ENCODE measurements around the gene NEK4. TPM values are rescaled to one million over a fixed set of nuclear protein-coding genes. Genes with fewer than 3 reads are reported as not detected.

Gene NEK4
- total and polyA plus RNA-seq, 10 of the 15 experiments (the other 5 are each of a cell fraction or from before 2014, with no cell fraction given), result 7.0 to 29.1 (median 16.4) TPM

DNA sequence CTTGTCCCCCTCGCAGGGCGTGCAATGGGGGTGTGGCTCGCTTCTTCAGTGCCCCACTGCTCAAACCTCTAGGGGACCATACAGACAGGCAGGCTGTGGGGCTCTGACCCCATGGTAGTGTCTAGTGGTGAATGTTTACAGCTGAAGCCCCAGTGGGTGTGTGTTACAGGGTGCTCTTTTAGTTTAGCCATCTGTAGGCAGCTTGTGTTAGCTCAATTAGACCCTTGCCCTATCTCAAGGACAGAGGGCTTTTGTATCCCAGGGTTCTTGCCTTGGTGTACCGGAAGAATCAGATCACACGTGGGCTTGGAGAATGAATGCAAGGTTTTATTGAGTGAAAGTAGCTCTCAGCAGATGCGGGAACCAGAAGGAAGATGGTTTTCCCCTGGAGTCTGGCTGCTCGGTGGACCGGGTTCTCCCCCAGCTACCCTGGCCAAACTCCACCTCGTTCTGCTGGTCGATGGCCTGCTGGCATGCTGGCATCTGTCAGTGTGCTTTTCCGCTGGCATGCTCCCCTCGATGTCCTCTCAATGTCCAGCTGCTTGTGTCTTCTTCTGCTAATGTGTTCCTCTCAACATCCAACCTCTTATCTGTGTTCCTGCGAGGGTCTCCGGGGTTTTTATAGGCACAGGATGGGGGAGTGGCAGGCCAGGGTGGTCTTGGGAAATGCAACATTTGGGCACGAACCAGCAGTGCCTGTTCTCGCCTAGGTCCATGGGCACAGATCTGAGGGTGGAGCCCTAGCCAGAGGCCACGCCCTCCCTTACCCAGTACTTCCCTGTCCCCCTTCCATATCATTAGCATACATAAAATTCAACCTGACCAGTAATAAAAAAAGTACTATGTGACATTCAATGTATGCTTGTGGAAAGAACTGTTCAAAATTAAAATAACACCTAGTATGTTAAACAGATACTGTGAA, 58.2 kb downstream of the NEK4 start:
- SMC1A ChIA-PET (ENCODE audit: uncharacterized antibody, unreplicated experiment), result interaction anchor here (1.4 kb wide), 1 partner anchor 25 kb away, joined by 3 read pairs; no protein-coding TSS in a partner anchor
- DNase-seq (ENCODE audit: low read depth, low spot score), result no peak
- no TSS peak for BruUV-seq (replicated peaks)

More for the DNA sequence above, 58.2 kb downstream of the NEK4 start:
- POLR2A ChIA-PET, result interaction anchor here (0.8 kb wide), 1 partner anchor 12 kb away, joined by 3 read pairs; no protein-coding TSS in a partner anchor
- Histone ChIP-seq H2AFZ (ENCODE audit: control insufficient read depth, low read depth, low read length) (no peak overlapping the region), H3K27ac (ENCODE audit: control insufficient read depth, insufficient read depth) (no peak overlapping the region), H3K9ac (ENCODE audit: control insufficient read depth, insufficient read depth, low read length) (no peak overlapping the region), H3K4me2 (ENCODE audit: control insufficient read depth, insufficient read depth) (no peak overlapping the region), H3K4me1 (ENCODE audit: control insufficient read depth, insufficient read depth, low read length) (peaks cover 23% of the 10 kb centered on the region), H3K9me3 (replicated peaks; ENCODE audit: control insufficient read depth, insufficient read depth, low read length) (no peaks in the 10 kb centered on the region; the same call in 1 of the 3 replicates), H3K79me2 (ENCODE audit: control insufficient read depth, insufficient read depth, low read length) (peaks cover 9% of the 10 kb centered on the region), H3K36me3 (ENCODE audit: control insufficient read depth in 2 of 2, insufficient read depth in 2 of 2, low read length in 1 of 2) (peaks cover 3 to 14% of the 10 kb centered on the region in 2 experiments), H3K27me3 (replicated peaks in 1 of 2; ENCODE audit: control insufficient read depth in 2 of 2, insufficient read depth in 2 of 2, low read length in 1 of 2) (no peaks in the 10 kb centered on the region), H3K4me3 (no peak overlapping the region), H4K20me1 (ENCODE audit: control insufficient read depth, insufficient read depth) (no peaks in the 10 kb centered on the region)
- in situ Hi-C loops (cut with MboI), result no loop called here
- intact Hi-C loops (cut with micrococcal nuclease; ENCODE audit: unreplicated experiment), result no loop called here
- TF ChIP-seq RAD21 (IDR thresholded peaks at IDR 0.05; ENCODE audit: insufficient read depth, low read depth, low read length), result no peak
- TF ChIP-seq ZSCAN29 (IDR thresholded peaks at IDR 0.05), result no peak
- no peak for TF ChIP-seq POU2F2 (IDR thresholded peaks at IDR 0.05; ENCODE audit: borderline replicate concordance, low read depth, low read length)
- TF ChIP-seq EGR1 (IDR thresholded peaks at IDR 0.05; ENCODE audit: borderline replicate concordance in 1 of 2, low read depth in 2 of 2, low read length in 2 of 2), result no peak
- TF ChIP-seq, protein P1, sequence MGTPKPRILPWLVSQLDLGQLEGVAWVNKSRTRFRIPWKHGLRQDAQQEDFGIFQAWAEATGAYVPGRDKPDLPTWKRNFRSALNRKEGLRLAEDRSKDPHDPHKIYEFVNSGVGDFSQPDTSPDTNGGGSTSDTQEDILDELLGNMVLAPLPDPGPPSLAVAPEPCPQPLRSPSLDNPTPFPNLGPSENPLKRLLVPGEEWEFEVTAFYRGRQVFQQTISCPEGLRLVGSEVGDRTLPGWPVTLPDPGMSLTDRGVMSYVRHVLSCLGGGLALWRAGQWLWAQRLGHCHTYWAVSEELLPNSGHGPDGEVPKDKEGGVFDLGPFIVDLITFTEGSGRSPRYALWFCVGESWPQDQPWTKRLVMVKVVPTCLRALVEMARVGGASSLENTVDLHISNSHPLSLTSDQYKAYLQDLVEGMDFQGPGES (IDR thresholded peaks at IDR 0.05), result no peak
- no peak for TF ChIP-seq KLF5 (IDR thresholded peaks at IDR 0.05; ENCODE audit: partially characterized antibody)
- no peak for TF ChIP-seq ZNF622 (IDR thresholded peaks at IDR 0.05)
- CTCF ChIA-PET, result interaction anchor here (1.1 kb wide), 1 partner anchor 589 kb away, joined by 4 read pairs; no protein-coding TSS in a partner anchor
- whole genome bisulfite sequencing (ENCODE audit: insufficient coverage, insufficient replicate concordance, low lambda C conversion rate, missing lambda C conversion rate), result 97% methylated on average over 17 of the region's 17 CpGs
- FAIRE-seq (no peak), ATAC-seq (no peak)
- RAD21 ChIA-PET (ENCODE audit: unreplicated experiment), result no interaction called here

Measured in GM12878 (cell line).